Measurements from ENCODE around the gene QRICH1. TPM values are rescaled to one million over a fixed set of nuclear protein-coding genes. Genes with fewer than 3 reads are reported as not detected.
A peak's percentile ranks its signal among the peaks of the same experiment; 100 is the strongest.

The QRICH1 gene

GRCh38 chr3:48989126-48989795 is 104.6 kb downstream of the QRICH1 start:
- Histone ChIP-seq H3K9me3 (replicated peaks; ENCODE audit: low read length) (no peaks in the 10 kb centered on the region), H3K9ac (ENCODE audit: low read depth, low read length) (peak overlapping the region; percentile 82), H3K4me3 (ENCODE audit: low read length) (peak overlapping the region; percentile 75), H3K4me1 (ENCODE audit: control insufficient read depth, insufficient read depth, low read length) (peaks cover 22% of the 10 kb centered on the region), H3K4me2 (ENCODE audit: low read length) (peak overlapping the region; percentile 87), H3K36me3 (ENCODE audit: insufficient read depth, low read length) (peaks cover 11% of the 10 kb centered on the region), H3K27me3 (ENCODE audit: control insufficient read depth, insufficient read depth, low read length) (no peaks in the 10 kb centered on the region)

- peaks cover 12% of the 10 kb centered on the region for H3K4me1 ChIP-seq (ENCODE audit: control insufficient read depth, insufficient read depth, low read length)
- no peaks in the 10 kb centered on the region for H3K27me3 ChIP-seq (ENCODE audit: control insufficient read depth, insufficient read depth, low read length)
- peaks cover 38% of the 10 kb centered on the region for H3K36me3 ChIP-seq (ENCODE audit: insufficient read depth, low read length)
- no peaks in the 10 kb centered on the region for H3K9me3 ChIP-seq (replicated peaks; ENCODE audit: low read length)
- H3K9ac ChIP-seq (ENCODE audit: low read depth, low read length): no peak overlapping the region
- H3K4me3 ChIP-seq (ENCODE audit: low read length): no peak overlapping the region
- H3K4me2 ChIP-seq (ENCODE audit: low read length): no peak overlapping the region
These were observed 108.0 kb downstream of the QRICH1 start for GRCh38 chr3:48985831-48986376.

- no peaks in the 10 kb centered on the region for H3K9me3 ChIP-seq (replicated peaks; ENCODE audit: low read length)
- H3K9ac ChIP-seq (ENCODE audit: low read depth, low read length): no peak overlapping the region
- H3K27me3 ChIP-seq (ENCODE audit: control insufficient read depth, insufficient read depth, low read length): no peaks in the 10 kb centered on the region
- peaks cover 8% of the 10 kb centered on the region for H3K4me1 ChIP-seq (ENCODE audit: control insufficient read depth, insufficient read depth, low read length)
- no peak overlapping the region for H3K4me3 ChIP-seq (ENCODE audit: low read length)
- H3K4me2 ChIP-seq (ENCODE audit: low read length): no peak overlapping the region
- peaks cover 47% of the 10 kb centered on the region for H3K36me3 ChIP-seq (ENCODE audit: insufficient read depth, low read length)
These were observed 109.2 kb downstream of the QRICH1 start for GRCh38 chr3:48984663-48985062.

GRCh38 chr3:48983096-48983495 is 110.8 kb downstream of the QRICH1 start:
- H3K36me3 ChIP-seq (ENCODE audit: insufficient read depth, low read length): peaks cover 56% of the 10 kb centered on the region
- H3K27me3 ChIP-seq (ENCODE audit: control insufficient read depth, insufficient read depth, low read length): no peaks in the 10 kb centered on the region
- no peak overlapping the region for H3K4me3 ChIP-seq (ENCODE audit: low read length)
- H3K9me3 ChIP-seq (replicated peaks; ENCODE audit: low read length): no peaks in the 10 kb centered on the region
- H3K4me2 ChIP-seq (ENCODE audit: low read length): no peak overlapping the region
- no peaks in the 10 kb centered on the region for H3K4me1 ChIP-seq (ENCODE audit: control insufficient read depth, insufficient read depth, low read length)
- H3K9ac ChIP-seq (ENCODE audit: low read depth, low read length): no peak overlapping the region

GRCh38 chr3:48982686-48983085 is 111.2 kb downstream of the QRICH1 start:
- H3K9ac ChIP-seq (ENCODE audit: low read depth, low read length): no peak overlapping the region
- H3K9me3 ChIP-seq (replicated peaks; ENCODE audit: low read length): no peaks in the 10 kb centered on the region
- no peaks in the 10 kb centered on the region for H3K4me1 ChIP-seq (ENCODE audit: control insufficient read depth, insufficient read depth, low read length)
- H3K36me3 ChIP-seq (ENCODE audit: insufficient read depth, low read length): peaks cover 61% of the 10 kb centered on the region
- H3K27me3 ChIP-seq (ENCODE audit: control insufficient read depth, insufficient read depth, low read length): no peaks in the 10 kb centered on the region
- no peak overlapping the region for H3K4me2 ChIP-seq (ENCODE audit: low read length)
- no peak overlapping the region for H3K4me3 ChIP-seq (ENCODE audit: low read length)

GRCh38 chr3:48982016-48982415 is 111.9 kb downstream of the QRICH1 start:
- no peaks in the 10 kb centered on the region for H3K4me1 ChIP-seq (ENCODE audit: control insufficient read depth, insufficient read depth, low read length)
- no peak overlapping the region for H3K9ac ChIP-seq (ENCODE audit: low read depth, low read length)
- H3K27me3 ChIP-seq (ENCODE audit: control insufficient read depth, insufficient read depth, low read length): no peaks in the 10 kb centered on the region
- H3K4me2 ChIP-seq (ENCODE audit: low read length): no peak overlapping the region
- no peaks in the 10 kb centered on the region for H3K9me3 ChIP-seq (replicated peaks; ENCODE audit: low read length)
- H3K36me3 ChIP-seq (ENCODE audit: insufficient read depth, low read length): peaks cover 63% of the 10 kb centered on the region
- no peak overlapping the region for H3K4me3 ChIP-seq (ENCODE audit: low read length)

GRCh38 chr3:48980295-48980694 is 113.6 kb downstream of the QRICH1 start:
- no peak overlapping the region for H3K9ac ChIP-seq (ENCODE audit: low read depth, low read length)
- H3K4me1 ChIP-seq (ENCODE audit: control insufficient read depth, insufficient read depth, low read length): no peaks in the 10 kb centered on the region
- H3K4me2 ChIP-seq (ENCODE audit: low read length): no peak overlapping the region
- H3K36me3 ChIP-seq (ENCODE audit: insufficient read depth, low read length): peaks cover 70% of the 10 kb centered on the region
- no peaks in the 10 kb centered on the region for H3K9me3 ChIP-seq (replicated peaks; ENCODE audit: low read length)
- H3K27me3 ChIP-seq (ENCODE audit: control insufficient read depth, insufficient read depth, low read length): no peaks in the 10 kb centered on the region
- no peak overlapping the region for H3K4me3 ChIP-seq (ENCODE audit: low read length)

Small RNA genes within 50 kb of the gene (small RNA-seq; reads per million reads assigned to genes)
- gene MIR191 (17,729 reads per million, percentile 100 among the genes with 10 or more reads in this experiment), gene MIR425 (719 reads per million, percentile 99 among the genes with 10 or more reads in this experiment), gene RN7SL182P (not detected)
